Activated CD4-positive, alpha-beta T cell treated with anti-CD3 and anti-CD28 coated beads, Interleukin-2, amount 10 ng/mL, durations not matched to agents 7 days and 5 days (primary cell): ENCODE measurements around the gene NPTX1. TPM values are rescaled to one million over a fixed set of nuclear protein-coding genes. Genes with fewer than 3 reads are reported as not detected.

Source experiments
- CTCF ChIA-PET: fragments of 350-600 bp; sonication (Branson Sonifier 250); formaldehyde crosslinking; loops from one replicate; lab custom pipeline; 2021; ENCODE audit warnings: antibody characterized with exemption; lab: Charles Lee
- POLR2A ChIA-PET: fragments of 350-600 bp; sonication (Branson Sonifier 250); formaldehyde crosslinking; loops from one replicate; lab custom pipeline; 2021; ENCODE audit warnings: antibody characterized with exemption; lab: Charles Lee
- DNase-seq: peaks from one replicate; pipeline ENCODE4 v3.0.0-alpha.2; 2020
- H3K27ac Mint-ChIP-seq: one replicate; pipeline ENCODE4 v1.8.0; 2021; ENCODE audit warnings: mild to moderate bottlenecking, moderate library complexity, mixed read lengths
- H3K27me3 Mint-ChIP-seq: one replicate; pipeline ENCODE4 v1.8.0; 2021; ENCODE audit warnings: mixed read lengths
- H3K36me3 Mint-ChIP-seq: one replicate; pipeline ENCODE4 v1.8.0; 2021; ENCODE audit warnings: low read depth, mixed read lengths
- H3K4me1 Mint-ChIP-seq: one replicate; pipeline ENCODE4 v1.8.0; 2021; ENCODE audit warnings: mixed read lengths
- H3K4me3 Mint-ChIP-seq: one replicate; pipeline ENCODE4 v1.8.0; 2021; ENCODE audit warnings: mild to moderate bottlenecking, moderate library complexity, mixed read lengths
- H3K9me3 Mint-ChIP-seq: one replicate; pipeline ENCODE4 v1.8.0; 2021; ENCODE audit warnings: mixed read lengths
- total RNA-seq, 2 experiments: library from RNA; stranded (reverse); gene quantifications; one replicate each; pipeline ENCODE4 v1.2.3, GENCODE V29; 2021

NPTX1 gene
- total RNA-seq, 2 experiments from 2014 or later: 85.8 to 86.1 TPM

DNA sequence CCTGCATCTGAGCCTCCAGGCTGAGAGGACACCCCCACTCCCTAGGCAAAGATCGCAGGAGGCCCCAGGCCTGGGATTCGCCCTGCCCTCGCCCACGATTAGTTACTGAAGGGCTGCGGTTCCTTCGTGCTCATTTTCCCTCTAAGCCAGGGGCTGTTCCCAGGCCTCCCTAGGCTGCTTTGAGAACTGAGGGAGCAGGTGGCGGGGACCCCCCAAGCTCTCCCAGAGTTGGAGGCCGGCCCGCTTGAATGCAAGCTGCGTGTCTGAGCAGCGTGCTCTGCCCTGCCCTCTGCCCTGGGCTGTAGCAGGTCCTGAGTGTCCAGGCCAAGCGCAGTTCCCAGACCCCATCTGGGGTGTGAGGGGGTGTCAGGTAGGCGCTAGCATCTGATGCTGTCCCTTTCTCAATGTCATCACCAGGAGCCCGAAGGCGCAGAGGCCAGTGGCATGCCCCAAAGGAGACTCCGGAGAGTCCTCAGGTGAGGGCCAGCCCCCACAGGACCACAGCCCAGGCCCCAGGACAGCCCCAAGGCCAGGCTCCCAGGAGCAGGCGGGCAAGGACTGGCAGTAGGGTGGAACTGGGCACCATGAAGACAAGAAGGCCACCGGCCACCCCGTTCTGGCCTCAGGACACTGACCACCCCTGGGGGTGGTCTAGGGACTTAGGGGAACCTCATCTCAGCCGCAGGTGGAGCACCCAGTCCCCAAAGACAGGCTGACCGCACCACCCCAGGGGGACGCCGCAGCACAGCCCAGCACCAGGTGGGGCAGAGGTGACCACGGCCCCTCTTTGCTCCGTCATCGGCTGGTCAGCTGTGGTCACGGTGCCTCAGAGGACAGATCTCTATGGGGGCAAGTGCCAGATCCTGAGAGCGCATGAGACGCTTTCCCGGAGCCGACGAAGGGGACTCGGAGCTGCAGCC lies 46.8 kb downstream of the NPTX1 start:
- H3K9me3 Mint-ChIP-seq: no peaks in the 10 kb centered on the region
- ChIA-PET POLR2A (no interaction called here), CTCF (interaction anchor here (1.1 kb wide), 1 partner anchor 11 kb away, joined by 3 read pairs; no protein-coding TSS in a partner anchor)
- H3K36me3 Mint-ChIP-seq: no peaks in the 10 kb centered on the region
- DNase-seq: no peak
- H3K4me1 Mint-ChIP-seq: peaks cover 10% of the 10 kb centered on the region
- H3K27ac Mint-ChIP-seq: no peak overlapping the region
- no peak overlapping the region for H3K4me3 Mint-ChIP-seq
- H3K27me3 Mint-ChIP-seq: no peaks in the 10 kb centered on the region

DNA sequence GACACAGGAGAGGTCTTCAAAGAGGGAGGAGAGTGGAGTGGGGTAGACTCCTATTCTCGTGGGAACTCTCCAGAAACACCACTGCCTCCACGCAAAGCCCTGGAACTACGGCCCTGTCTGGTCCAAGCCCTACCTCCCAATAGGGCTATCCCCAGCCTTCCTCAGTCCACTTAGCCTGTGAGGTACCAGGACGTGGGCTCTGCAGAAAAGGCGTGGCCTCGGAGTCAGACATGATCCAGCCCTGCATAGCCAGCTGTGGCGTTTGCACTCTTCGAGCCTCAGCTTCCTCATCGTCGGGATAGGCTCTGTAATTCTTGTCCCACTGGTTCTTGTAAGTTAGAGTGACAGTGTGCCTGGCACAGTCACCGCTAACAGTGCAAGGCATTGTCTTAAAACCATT lies 47.6 kb downstream of the NPTX1 start:
- Mint-ChIP-seq H3K27me3 (no peaks in the 10 kb centered on the region), H3K4me1 (peaks cover 15% of the 10 kb centered on the region), H3K4me3 (no peak overlapping the region), H3K36me3 (no peaks in the 10 kb centered on the region), H3K27ac (no peak overlapping the region), H3K9me3 (no peaks in the 10 kb centered on the region)
- POLR2A ChIA-PET: no interaction called here
- no peak for DNase-seq
- CTCF ChIA-PET: interaction anchor here (1.1 to 2.6 kb wide), 3 partner anchors 12 to 541 kb away, joined by 3 to 14 read pairs (median 7); no protein-coding TSS in a partner anchor

DNA sequence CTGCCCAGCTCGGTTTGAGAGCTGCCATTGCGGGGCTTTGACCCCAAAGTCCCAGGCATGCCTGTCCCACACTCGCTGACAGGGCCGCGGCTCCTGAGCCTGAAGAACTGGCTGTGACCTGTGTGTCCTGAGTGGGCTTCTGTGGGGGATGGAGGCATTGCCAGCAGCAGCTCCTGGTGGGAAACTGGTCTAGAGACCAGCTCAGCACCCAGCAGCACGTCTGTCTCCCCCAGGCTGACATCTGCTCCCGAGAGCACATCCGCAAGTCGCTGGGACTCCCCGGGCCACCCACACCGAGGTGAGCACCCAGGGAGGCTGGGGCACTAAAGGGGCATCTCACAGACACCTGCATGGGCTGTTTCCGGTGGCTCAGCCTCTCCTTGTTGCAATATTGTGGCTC lies 48.0 kb downstream of the NPTX1 start:
- POLR2A ChIA-PET: no interaction called here
- Mint-ChIP-seq H3K36me3 (no peaks in the 10 kb centered on the region), H3K9me3 (no peaks in the 10 kb centered on the region), H3K4me1 (peaks cover 17% of the 10 kb centered on the region), H3K27ac (no peak overlapping the region), H3K4me3 (no peak overlapping the region), H3K27me3 (no peaks in the 10 kb centered on the region)
- no peak for DNase-seq
- CTCF ChIA-PET: interaction anchor here (0.5 to 2.6 kb wide), 8 partner anchors 8 to 560 kb away, joined by 3 to 14 read pairs (median 6); no protein-coding TSS in a partner anchor

- no peak overlapping the region for H3K4me3 Mint-ChIP-seq
- no peaks in the 10 kb centered on the region for H3K36me3 Mint-ChIP-seq
- no peak overlapping the region for H3K27ac Mint-ChIP-seq
- ChIA-PET CTCF (interaction anchor here (0.5 to 2.6 kb wide), 31 partner anchors 9 to 706 kb away, joined by 3 to 14 read pairs (median 4); partner anchors contain the start of gene GAA), POLR2A (no interaction called here)
- DNase-seq: no peak
- peaks cover 17% of the 10 kb centered on the region for H3K4me1 Mint-ChIP-seq
- no peaks in the 10 kb centered on the region for H3K9me3 Mint-ChIP-seq
- no peaks in the 10 kb centered on the region for H3K27me3 Mint-ChIP-seq
These were observed 48.8 kb downstream of the NPTX1 start for GRCh38 chr17:80427366-80428282.

DNA sequence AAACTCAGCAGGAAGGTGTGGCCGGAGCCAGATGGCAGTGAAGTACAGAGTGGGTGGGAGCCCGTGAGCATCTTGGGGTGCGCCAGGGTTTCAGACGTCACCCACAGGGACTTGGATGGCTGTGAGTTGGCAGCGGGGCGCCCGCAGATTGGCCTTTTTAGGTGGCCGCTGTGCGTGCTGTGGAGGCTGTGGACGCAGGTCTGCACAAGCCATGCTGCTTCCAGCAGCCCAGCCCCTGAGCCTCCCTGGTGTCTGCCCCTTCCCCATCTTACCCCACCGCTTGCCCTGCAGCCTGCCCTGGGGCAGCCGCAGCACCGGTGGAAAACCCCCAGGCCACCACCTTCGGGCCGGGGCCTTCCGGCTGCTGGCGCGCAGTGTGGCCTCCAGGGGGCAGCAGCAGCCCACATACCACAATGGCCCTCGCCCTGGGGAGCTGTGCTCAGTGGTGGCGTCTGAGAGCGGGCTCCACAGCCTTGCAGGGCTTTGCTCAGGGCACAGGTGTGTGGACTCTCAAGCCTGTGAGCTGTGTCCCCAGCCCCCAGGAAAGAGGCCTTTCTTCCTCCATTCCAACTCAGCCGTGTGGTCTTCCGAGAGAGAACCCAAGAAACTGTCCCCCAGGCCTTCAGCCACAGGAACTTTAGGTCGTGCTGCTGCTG lies 49.6 kb downstream of the NPTX1 start:
- no peaks in the 10 kb centered on the region for H3K27me3 Mint-ChIP-seq
- POLR2A ChIA-PET: no interaction called here
- peaks cover 17% of the 10 kb centered on the region for H3K4me1 Mint-ChIP-seq

GRCh38 chr17:80425835-80426426 lies 50.5 kb downstream of the NPTX1 start:
- DNase-seq: no peak
- H3K36me3 Mint-ChIP-seq: no peaks in the 10 kb centered on the region
- no peak overlapping the region for H3K27ac Mint-ChIP-seq
- H3K4me3 Mint-ChIP-seq: no peak overlapping the region
- ChIA-PET POLR2A (no interaction called here), CTCF (interaction anchor here (1.1 to 1.4 kb wide), 3 partner anchors 9 to 554 kb away, joined by 3 to 5 read pairs (median 3); no protein-coding TSS in a partner anchor)
- H3K9me3 Mint-ChIP-seq: no peaks in the 10 kb centered on the region
- no peaks in the 10 kb centered on the region for H3K27me3 Mint-ChIP-seq
- peaks cover 17% of the 10 kb centered on the region for H3K4me1 Mint-ChIP-seq

More for the DNA sequence above, 49.6 kb downstream of the NPTX1 start:
- H3K4me3 Mint-ChIP-seq: no peak overlapping the region
- H3K9me3 Mint-ChIP-seq: no peaks in the 10 kb centered on the region
- CTCF ChIA-PET: interaction anchor here (0.6 to 2.6 kb wide), 30 partner anchors 10 to 707 kb away, joined by 3 to 14 read pairs (median 4); partner anchors contain the start of gene GAA
- no peaks in the 10 kb centered on the region for H3K36me3 Mint-ChIP-seq
- no peak overlapping the region for H3K27ac Mint-ChIP-seq
- DNase-seq: peak; percentile 90

- Mint-ChIP-seq H3K4me1 (peaks cover 17% of the 10 kb centered on the region), H3K9me3 (no peaks in the 10 kb centered on the region), H3K36me3 (no peaks in the 10 kb centered on the region), H3K27ac (no peak overlapping the region), H3K4me3 (no peak overlapping the region), H3K27me3 (no peaks in the 10 kb centered on the region)
- ChIA-PET POLR2A (no interaction called here), CTCF (interaction anchor here (0.7 to 1.4 kb wide), 4 partner anchors 8 to 554 kb away, joined by 3 to 5 read pairs (median 3); no protein-coding TSS in a partner anchor)
- no peak for DNase-seq
These were observed 51.3 kb downstream of the NPTX1 start for GRCh38 chr17:80424878-80425765.

DNA sequence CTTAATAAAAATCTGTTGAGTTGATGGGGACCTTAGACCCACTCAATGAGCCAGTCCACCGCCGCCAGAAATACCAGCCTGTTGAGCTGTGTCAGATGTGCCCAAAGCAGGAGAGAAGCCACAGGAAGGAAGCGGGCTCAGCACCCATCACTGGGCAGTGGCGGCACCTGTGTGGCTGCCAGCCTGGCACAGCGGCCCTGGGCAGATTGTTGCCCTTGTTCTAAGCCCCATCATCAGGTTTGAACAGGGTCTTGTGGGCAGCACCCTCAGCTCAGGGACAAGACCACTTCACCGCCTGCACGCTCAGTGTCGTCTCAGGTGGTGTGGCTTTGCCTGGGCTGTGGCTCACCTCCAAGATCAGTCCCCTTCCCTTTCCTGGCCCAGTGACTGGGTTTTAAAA lies 52.1 kb downstream of the NPTX1 start:
- Mint-ChIP-seq H3K27ac (peak overlapping the region; percentile 14), H3K36me3 (no peaks in the 10 kb centered on the region), H3K4me3 (no peak overlapping the region), H3K4me1 (peaks cover 17% of the 10 kb centered on the region), H3K27me3 (no peaks in the 10 kb centered on the region), H3K9me3 (no peaks in the 10 kb centered on the region)
- POLR2A ChIA-PET: no interaction called here
- no peak for DNase-seq
- CTCF ChIA-PET: no interaction called here

DNA sequence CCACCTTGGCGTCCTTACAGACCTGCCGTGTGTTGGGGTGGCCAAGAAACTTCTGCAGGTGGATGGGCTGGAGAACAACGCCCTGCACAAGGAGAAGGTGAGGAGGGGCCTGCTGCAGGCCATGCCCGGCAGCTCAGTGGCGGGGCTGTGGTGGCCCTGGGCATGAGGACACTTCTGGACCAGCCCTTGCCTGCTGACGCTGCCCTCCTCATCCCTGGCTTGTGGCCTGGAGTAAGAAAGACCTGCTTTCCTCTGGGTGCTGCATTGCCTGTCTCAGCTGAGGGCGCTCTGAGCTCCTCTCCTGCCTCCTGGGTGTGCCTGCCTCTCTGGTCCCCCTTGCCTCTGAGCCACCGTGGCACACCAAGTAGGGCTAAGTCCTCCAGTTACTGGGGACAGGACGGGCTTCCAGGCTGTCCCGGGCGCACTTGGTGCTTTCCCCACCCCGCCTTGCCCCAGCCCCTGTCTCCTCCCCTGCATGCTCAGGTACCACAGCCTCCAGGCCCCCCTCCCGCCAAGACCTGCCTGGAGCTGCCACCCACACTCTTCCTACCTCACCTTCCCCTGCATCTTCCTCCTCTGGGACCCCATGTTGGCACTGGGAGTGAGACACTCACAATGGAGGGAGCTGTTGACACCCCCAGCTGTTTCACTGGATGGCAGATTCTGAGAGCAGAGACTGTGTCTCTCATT lies 52.7 kb downstream of the NPTX1 start:
- no peaks in the 10 kb centered on the region for H3K9me3 Mint-ChIP-seq
- no peak overlapping the region for H3K4me3 Mint-ChIP-seq
- ChIA-PET POLR2A (no interaction called here), CTCF (interaction anchor here (0.6 to 1.3 kb wide), 4 partner anchors 139 to 565 kb away, joined by 3 to 4 read pairs (median 3); no protein-coding TSS in a partner anchor)
- H3K27me3 Mint-ChIP-seq: no peaks in the 10 kb centered on the region
- no peaks in the 10 kb centered on the region for H3K36me3 Mint-ChIP-seq
- H3K27ac Mint-ChIP-seq: peak overlapping the region; percentile 14
- no peak for DNase-seq
- H3K4me1 Mint-ChIP-seq: peaks cover 17% of the 10 kb centered on the region

DNA sequence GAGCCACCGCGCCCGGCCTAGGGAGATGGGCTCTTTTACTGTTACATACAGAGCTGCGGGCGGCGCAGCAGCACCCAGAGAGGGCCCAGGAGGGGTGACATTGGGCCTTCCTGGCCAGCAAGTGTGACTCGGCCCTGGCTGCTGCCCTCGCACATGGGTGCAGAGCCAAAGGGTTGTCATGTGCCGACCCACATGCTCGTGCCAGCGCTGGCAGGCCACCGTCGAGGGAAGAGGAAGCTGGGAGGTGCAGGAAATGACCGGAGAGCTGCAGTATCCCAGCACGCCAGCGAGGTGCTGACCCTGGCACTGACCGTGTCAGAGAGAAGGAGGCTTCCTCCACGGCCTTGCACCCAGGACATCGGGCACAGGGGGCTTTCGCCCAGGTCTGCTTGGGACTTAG lies 53.4 kb downstream of the NPTX1 start:
- H3K27ac Mint-ChIP-seq: no peak overlapping the region
- H3K36me3 Mint-ChIP-seq: no peaks in the 10 kb centered on the region
- no peak overlapping the region for H3K4me3 Mint-ChIP-seq
- H3K9me3 Mint-ChIP-seq: no peaks in the 10 kb centered on the region
- no peaks in the 10 kb centered on the region for H3K27me3 Mint-ChIP-seq
- peaks cover 17% of the 10 kb centered on the region for H3K4me1 Mint-ChIP-seq
- POLR2A ChIA-PET: no interaction called here
- CTCF ChIA-PET: interaction anchor here (0.6 to 1.3 kb wide), 4 partner anchors 138 to 566 kb away, joined by 3 to 4 read pairs (median 3); no protein-coding TSS in a partner anchor
- no peak for DNase-seq
